Keratinocyte (primary cell): Measurements from ENCODE around the gene MRM2.

ENCODE experiments used
- EZH2 ChIP-seq: IDR thresholded peaks from one replicate; pipeline ENCODE4 v1.6.1; 2012; ENCODE audit warnings: inconsistent platforms, mild to moderate bottlenecking, low read length, moderate library complexity
- TF ChIP-seq, protein P1 (sequence below), 3 experiments: IDR thresholded peaks in 1 of 3; conservative IDR thresholded peaks in 1 of 3; optimal IDR thresholded peaks in 1 of 3; 2 replicates in 2 of 3; 3 replicates in 1 of 3; pipeline versions ENCODE3 to v1.5.1; 2011; ENCODE audit warnings: low read length in 3 of 3, mild to moderate bottlenecking in 3 of 3, moderate library complexity in 2 of 3, control low read depth in 1 of 3, inconsistent platforms in 1 of 3; ENCODE audit not compliant: insufficient read depth in 2 of 3; ENCODE audit errors: extremely low read depth in 1 of 3

DNA sequence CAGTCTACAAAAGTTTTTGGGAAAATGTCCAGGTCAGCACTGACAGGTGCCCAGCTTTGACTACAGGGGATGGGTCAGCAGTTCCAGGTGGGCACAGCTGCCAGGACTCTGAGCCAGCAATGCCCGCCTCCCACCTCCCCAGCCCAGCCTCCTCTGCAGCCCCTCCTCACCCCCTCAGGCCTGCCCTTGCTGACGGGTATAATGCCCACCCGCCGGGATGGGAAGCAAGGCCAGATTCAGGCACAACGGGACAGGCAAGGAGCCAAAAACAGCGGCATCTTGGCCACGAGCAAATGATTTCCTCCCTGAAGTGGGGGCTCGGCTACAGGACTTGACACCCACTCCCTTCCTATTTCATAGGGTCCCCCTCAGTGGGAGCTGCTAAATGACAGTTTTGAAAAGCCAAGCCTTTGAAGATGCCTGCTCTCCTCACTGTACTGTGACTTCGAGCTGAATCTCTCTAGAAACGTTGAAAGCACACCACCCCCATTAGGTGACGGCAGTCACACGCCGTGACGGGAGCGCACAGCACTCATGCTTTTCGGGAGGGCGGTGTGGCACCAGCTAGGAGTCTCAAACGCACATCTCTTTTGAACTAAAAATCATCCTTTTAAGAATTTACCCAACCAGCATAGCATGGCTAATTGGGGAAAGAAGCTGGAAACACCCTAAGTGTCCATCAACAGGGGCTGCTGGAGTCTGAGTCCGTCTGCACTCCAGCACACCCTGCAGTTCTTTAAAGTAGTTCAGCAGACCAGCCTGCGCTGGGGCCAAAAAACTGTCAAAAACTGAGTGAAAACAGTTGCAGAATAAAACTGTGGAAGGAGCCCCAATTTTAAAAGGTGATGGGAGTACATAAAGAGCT lies 38.9 kb downstream of the MRM2 start:
- TF ChIP-seq, protein P1, sequence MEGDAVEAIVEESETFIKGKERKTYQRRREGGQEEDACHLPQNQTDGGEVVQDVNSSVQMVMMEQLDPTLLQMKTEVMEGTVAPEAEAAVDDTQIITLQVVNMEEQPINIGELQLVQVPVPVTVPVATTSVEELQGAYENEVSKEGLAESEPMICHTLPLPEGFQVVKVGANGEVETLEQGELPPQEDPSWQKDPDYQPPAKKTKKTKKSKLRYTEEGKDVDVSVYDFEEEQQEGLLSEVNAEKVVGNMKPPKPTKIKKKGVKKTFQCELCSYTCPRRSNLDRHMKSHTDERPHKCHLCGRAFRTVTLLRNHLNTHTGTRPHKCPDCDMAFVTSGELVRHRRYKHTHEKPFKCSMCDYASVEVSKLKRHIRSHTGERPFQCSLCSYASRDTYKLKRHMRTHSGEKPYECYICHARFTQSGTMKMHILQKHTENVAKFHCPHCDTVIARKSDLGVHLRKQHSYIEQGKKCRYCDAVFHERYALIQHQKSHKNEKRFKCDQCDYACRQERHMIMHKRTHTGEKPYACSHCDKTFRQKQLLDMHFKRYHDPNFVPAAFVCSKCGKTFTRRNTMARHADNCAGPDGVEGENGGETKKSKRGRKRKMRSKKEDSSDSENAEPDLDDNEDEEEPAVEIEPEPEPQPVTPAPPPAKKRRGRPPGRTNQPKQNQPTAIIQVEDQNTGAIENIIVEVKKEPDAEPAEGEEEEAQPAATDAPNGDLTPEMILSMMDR (optimal IDR thresholded peaks at IDR 0.05 in 1 of 3, IDR thresholded peaks at IDR 0.05 in 1 of 3, conservative IDR thresholded peaks at IDR 0.05 in 1 of 3; ENCODE audit: extremely low read depth in 1 of 3, insufficient read depth in 2 of 3, low read length in 3 of 3), result no peak
- no peak for TF ChIP-seq EZH2
